ENCODE results near the gene HAGHL.

The HAGHL gene

GRCh38 chr16:704047-704446 is 22.9 kb upstream of the HAGHL start (continued):
- TF ChIP-seq ZIC2 (tag by site-specific recombination; IDR thresholded peaks at IDR 0.05) (peak; percentile 41), SETDB1 (IDR thresholded peaks at IDR 0.05; ENCODE audit: insufficient read length, low read length) (no peak), ZNF473 (tag by site-specific recombination; IDR thresholded peaks at IDR 0.05) (no peak), EGR2 (tag by site-specific recombination; IDR thresholded peaks at IDR 0.05; ENCODE audit: low read depth) (peak; percentile 70), ZBTB10 (tag by site-specific recombination; IDR thresholded peaks at IDR 0.05) (no peak), OVOL3 (tag by site-specific recombination; IDR thresholded peaks at IDR 0.05) (no peak), SP2 (tag by site-specific recombination; IDR thresholded peaks at IDR 0.05) (peak; percentile 58), ZEB2 (tag by site-specific recombination; IDR thresholded peaks at IDR 0.05) (no peak), ZNF16 (tag by site-specific recombination; IDR thresholded peaks at IDR 0.05; ENCODE audit: low read depth) (no peak), PRDM10 (tag by site-specific recombination; IDR thresholded peaks at IDR 0.05) (no peak)

- Histone ChIP-seq H3K4me1 (ENCODE audit: control insufficient read depth, insufficient read depth, low read length) (peaks cover under 1% of the 10 kb centered on the region; the same call in 1 of the 2 replicates), H3K27ac (ENCODE audit: extremely low read depth, low read depth, low read length) (no peak overlapping the region), H3K36me3 (ENCODE audit: control insufficient read depth in 2 of 2, insufficient read depth in 1 of 2, low read length in 2 of 2) (no peaks in the 10 kb centered on the region), H3K4me3 (ENCODE audit: low read depth, low read length) (no peak overlapping the region), H3K9me3 (ENCODE audit: control insufficient read depth, insufficient read depth, low read depth, low read length) (no peaks in the 10 kb centered on the region)
- POLR2A ChIA-PET: no interaction called here
- CTCF ChIA-PET: interaction anchor here (0.8 to 1.0 kb wide), 2 partner anchors 19 to 142 kb away, joined by 3 to 4 read pairs; no protein-coding TSS in a partner anchor
- TF ChIP-seq ZNF514 (tag by site-specific recombination; IDR thresholded peaks at IDR 0.05) (no peak), ZNF707 (tag by site-specific recombination; IDR thresholded peaks at IDR 0.05) (no peak), EGR2 (tag by site-specific recombination; IDR thresholded peaks at IDR 0.05; ENCODE audit: low read depth) (peak; percentile 37; the same call in 1 of the 2 replicates), ZEB2 (tag by site-specific recombination; IDR thresholded peaks at IDR 0.05) (0 out of 2 replicates have a peak, but pooled peaks have one; percentile 26), ZNF335 (tag by site-specific recombination; conservative IDR thresholded peaks at IDR 0.05) (peak; percentile 60), ZNF510 (tag by site-specific recombination; IDR thresholded peaks at IDR 0.05; ENCODE audit: insufficient replicate concordance) (no peak), TSHZ1 (tag by site-specific recombination; IDR thresholded peaks at IDR 0.05; ENCODE audit: borderline replicate concordance) (no peak), SP3 (tag by site-specific recombination; IDR thresholded peaks at IDR 0.05) (0 out of 2 replicates have a peak, but pooled peaks have one; percentile 12), PATZ1 (tag by site-specific recombination; IDR thresholded peaks at IDR 0.05) (peak; percentile 43), ZFHX2 (tag by site-specific recombination; conservative IDR thresholded peaks at IDR 0.05) (0 out of 2 replicates have a peak, but pooled peaks have one; percentile 20), ZNF48 (tag by site-specific recombination; IDR thresholded peaks at IDR 0.05) (no peak)
These were observed 22.1 kb upstream of the HAGHL start for GRCh38 chr16:704552-705380.

All from HEK293 (cell line).